NK-92 (cell line): ENCODE data around the gene ELL3.
A peak's percentile ranks its signal among the peaks of the same experiment; 100 is the strongest.
"Not testable (repeated sequence)": the region's sequence is repeated elsewhere in the genome, so short reads cannot be mapped to it uniquely, and the experiment has no call there.

Experiments
- DNase-seq: peaks from one replicate; lab custom pipeline; 2025; ENCODE audit not compliant: unreplicated experiment; lab: John Stamatoyannopoulos, UW

Gene ELL3, protein sequence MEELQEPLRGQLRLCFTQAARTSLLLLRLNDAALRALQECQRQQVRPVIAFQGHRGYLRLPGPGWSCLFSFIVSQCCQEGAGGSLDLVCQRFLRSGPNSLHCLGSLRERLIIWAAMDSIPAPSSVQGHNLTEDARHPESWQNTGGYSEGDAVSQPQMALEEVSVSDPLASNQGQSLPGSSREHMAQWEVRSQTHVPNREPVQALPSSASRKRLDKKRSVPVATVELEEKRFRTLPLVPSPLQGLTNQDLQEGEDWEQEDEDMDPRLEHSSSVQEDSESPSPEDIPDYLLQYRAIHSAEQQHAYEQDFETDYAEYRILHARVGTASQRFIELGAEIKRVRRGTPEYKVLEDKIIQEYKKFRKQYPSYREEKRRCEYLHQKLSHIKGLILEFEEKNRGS

DNA sequence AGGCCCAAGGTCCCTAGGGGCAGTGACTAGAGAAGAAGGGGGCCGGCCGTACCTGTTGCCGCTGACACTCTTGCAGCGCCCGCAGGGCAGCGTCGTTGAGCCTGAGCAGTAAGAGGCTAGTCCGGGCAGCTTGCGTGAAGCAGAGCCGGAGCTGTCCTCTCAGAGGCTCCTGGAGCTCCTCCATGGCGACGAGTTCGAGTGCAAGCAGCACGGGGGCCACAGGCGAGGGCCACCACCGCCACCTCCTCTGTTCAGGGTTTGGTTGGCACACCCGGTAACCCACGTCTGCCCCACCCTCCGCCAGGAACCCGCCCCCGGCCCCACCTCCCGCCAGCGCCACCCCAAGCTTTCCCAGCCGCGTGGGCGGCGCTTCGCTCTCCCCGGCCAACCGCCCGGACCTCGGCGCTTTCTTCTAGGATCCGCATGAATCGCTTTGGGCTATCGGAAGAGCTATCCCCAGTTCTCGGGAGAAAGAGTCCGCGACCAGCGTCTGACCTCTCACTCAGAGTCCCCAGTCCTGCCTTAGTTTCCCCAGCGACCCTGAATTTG, at the start of gene ELL3:
Gene ELL3, minus strand, starts transcription at position 249 of the 549 bp plus-strand sequence. Its CDS starts 65 bp downstream, at position 184.
- DNase-seq: no peak

DNA sequence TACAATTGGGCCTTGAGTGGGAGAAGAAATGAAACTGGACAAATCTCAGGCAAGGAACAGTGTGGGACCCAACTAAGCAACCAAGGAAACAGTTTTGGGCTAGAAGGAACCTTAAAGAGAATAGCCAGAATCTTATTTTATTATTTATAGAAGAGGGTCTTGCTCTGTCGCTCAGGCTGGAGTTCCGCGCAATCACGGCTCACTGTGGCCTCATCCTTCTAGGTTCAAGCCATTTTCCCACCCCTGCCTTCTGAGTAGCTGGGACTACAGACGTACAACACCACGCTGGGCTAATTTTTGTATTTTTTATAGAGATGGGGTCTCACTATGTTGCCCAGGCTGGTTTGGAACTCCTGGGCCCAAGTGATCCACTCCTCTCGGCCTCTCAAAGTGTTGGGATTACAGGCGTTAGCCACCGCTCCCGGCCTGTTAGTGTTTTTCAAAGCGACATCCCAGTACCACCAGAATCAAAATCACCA, 49.3 kb upstream of the ELL3 start:
- DNase-seq: no peak

GRCh38 chr15:43825305-43825704, 48.5 kb upstream of the ELL3 start:
- not testable (repeated sequence) for DNase-seq

DNA sequence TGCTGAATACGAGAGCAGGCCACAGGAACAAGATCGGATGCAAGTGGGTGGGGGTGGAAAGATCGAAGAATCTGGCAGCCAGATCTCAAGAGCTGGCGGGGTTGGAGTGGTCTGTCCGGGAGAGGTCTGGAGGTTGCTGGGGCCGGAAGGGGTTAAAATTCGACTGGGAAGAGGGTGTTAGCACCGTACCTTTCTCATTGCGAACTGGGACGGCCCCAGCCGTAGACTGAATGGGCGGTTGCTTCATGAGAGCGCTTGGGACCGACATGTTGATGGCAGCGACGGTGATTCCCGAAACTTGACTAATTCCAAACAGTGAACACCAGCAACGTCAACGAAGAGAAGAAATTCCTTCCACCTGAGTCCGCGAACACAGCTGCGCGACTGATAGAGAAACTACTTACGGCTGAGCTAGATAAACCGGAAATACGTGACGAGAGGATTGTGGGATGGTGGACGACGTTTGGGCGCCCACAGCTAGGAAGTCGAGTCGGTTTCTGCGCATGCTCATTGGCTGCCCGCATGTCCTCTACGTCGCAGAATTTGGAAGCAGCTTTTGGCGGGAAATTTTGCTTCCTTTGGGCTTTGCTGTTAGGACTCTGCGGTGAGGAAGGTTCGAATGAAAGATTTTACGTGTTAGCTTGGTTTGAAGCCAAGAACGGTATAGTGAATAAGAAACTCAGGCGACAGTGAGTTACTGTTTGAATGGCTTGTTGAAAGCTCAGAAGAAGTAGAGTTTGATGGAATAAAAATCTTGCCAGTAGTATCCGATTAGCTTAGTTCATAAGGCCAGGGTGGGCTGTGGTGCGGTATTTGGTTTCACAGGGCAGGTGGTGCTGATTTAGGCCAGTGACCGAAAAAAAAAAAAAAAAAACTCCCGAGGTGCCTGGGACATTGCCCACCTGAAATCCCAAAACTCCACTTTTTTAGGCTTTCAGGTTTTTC, 47.8 kb upstream of the ELL3 start, which contains the start of gene MFAP1:
Gene MFAP1, minus strand, starts transcription at position 389 of the 945 bp plus-strand sequence. Its CDS starts 121 bp downstream, at position 268.
- DNase-seq: peak; percentile 77

DNA sequence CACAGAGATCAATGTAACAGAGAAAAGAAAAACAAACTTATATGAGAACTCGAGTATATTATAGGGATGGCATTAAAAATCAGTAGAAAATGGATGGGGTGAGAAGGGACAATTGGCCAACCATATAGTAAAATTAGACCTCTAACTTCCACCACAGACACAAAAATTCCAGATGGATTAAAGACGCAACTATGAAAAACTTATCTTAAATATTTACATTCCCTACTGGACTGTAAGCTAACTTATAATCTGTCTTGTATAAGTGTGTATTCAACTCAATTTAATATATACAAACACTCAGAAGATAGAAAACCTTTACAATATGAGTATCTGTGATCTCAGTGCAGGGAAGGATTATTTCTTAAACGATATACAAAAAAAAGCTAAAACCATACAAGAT, 44.7 kb upstream of the ELL3 start:
- no peak for DNase-seq

GRCh38 chr15:43815064-43815463, 38.3 kb upstream of the ELL3 start:
- not testable (repeated sequence) for DNase-seq

GRCh38 chr15:43808960-43809678, 32.4 kb upstream of the ELL3 start:
- DNase-seq: no peak

- DNase-seq: no peak
Observed at GRCh38 chr15:43808435-43808950, 31.7 kb upstream of the ELL3 start.

- DNase-seq: not testable (repeated sequence)
Observed at GRCh38 chr15:43802676-43803075, 25.9 kb upstream of the ELL3 start.

GRCh38 chr15:43800286-43801141, 23.7 kb upstream of the ELL3 start, which contains the start of gene HYPK:
Gene HYPK, plus strand, starts transcription at chr15:43800599. Its CDS starts 24 bp downstream, at chr15:43800623.
- DNase-seq: peak; percentile 61

GRCh38 chr15:43799945-43800285, 23.1 kb upstream of the ELL3 start, which contains the start of gene SERINC4:
Gene SERINC4, minus strand, starts transcription at chr15:43800220. Its CDS starts 234 bp downstream, at chr15:43799986.
- DNase-seq: no peak

DNA sequence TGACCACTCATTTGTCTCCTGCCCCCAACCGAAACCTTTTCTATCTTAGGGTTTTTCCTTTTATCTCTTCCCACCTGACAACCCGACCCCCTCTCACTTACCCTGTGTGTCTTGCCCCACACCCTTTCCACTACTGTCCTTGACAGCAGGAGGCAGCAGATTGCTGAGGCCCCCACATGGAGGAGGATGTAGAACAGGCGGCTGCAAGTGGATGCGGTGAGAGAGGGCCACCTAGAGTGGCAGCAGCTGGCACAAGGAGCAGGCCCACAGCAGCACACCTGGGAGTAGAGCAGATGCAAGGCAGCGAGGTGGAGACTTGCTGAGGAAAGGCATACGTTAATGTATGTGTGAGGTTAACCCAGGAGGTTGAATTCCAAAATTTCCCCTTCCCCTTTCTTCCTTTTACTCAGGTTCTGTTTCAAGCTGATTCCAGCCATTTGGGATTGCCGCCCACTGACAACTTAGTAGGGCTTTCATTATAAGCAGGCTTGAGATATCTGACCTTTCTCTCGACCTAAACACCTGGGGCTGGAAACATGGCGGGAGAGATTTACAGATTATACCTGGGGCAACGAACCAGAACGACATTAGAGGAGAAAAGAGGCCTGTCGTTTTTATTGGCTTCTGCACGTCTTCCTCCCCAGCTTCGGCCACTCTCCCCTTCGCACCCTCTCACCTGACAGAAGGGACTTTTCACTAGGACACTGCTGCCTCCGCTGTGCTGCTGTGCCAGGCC, 22.6 kb upstream of the ELL3 start:
- no peak for DNase-seq

- no peak for DNase-seq
Observed at GRCh38 chr15:43796566-43796965, 19.8 kb upstream of the ELL3 start.

- DNase-seq: no peak
Observed at GRCh38 chr15:43795997-43796396, 19.2 kb upstream of the ELL3 start.

- DNase-seq: no peak
Observed at GRCh38 chr15:43795197-43795596, 18.4 kb upstream of the ELL3 start.

- DNase-seq: no peak
Observed at GRCh38 chr15:43794269-43795037, 17.7 kb upstream of the ELL3 start.

DNA sequence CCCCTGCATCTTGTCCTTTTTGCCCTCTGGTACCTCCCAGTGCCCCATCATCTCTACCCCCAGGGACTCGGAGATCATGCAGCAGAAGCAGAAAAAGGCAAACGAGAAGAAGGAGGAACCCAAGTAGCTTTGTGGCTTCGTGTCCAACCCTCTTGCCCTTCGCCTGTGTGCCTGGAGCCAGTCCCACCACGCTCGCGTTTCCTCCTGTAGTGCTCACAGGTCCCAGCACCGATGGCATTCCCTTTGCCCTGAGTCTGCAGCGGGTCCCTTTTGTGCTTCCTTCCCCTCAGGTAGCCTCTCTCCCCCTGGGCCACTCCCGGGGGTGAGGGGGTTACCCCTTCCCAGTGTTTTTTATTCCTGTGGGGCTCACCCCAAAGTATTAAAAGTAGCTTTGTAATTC, 16.9 kb upstream of the ELL3 start:
- DNase-seq: no peak
